ENCODE measurements around the gene CSH1.
"Not testable (repeated sequence)": the region's sequence is repeated elsewhere in the genome, so short reads cannot be mapped to it uniquely, and the experiment has no call there.

CSH1 gene

GRCh38 chr17:63918305-63918704, 21.9 kb upstream of the CSH1 start:
- no peak for DNase-seq (ENCODE audit: low read depth, low spot score)
- Histone ChIP-seq H3K9me3 (ENCODE audit: insufficient read depth, low read length) (no peaks in the 10 kb centered on the region), H3K9ac (ENCODE audit: insufficient read length, low read depth) (no peak overlapping the region), H3K4me3 (ENCODE audit: insufficient read length, low read depth) (no peak overlapping the region), H3K27me3 (ENCODE audit: insufficient read depth, insufficient read length) (no peaks in the 10 kb centered on the region), H3K4me1 (ENCODE audit: insufficient read depth, insufficient read length) (peaks cover 8% of the 10 kb centered on the region), H3K36me3 (ENCODE audit: insufficient read depth, insufficient read length, low read length) (no peaks in the 10 kb centered on the region)
- no peak for TF ChIP-seq ZNF274 (IDR thresholded peaks at IDR 0.05; ENCODE audit: low read depth, low read length)
- no peak for TF ChIP-seq YY1 (IDR thresholded peaks at IDR 0.05; ENCODE audit: insufficient read depth, insufficient read length)
- no peak for TF ChIP-seq SUZ12 (IDR thresholded peaks at IDR 0.05; ENCODE audit: extremely low read depth, insufficient read depth, insufficient read length)

GRCh38 chr17:63917646-63918045, 21.3 kb upstream of the CSH1 start:
- Histone ChIP-seq H3K27me3 (ENCODE audit: insufficient read depth, insufficient read length) (no peaks in the 10 kb centered on the region), H3K9ac (ENCODE audit: insufficient read length, low read depth) (peak overlapping the region; percentile 21), H3K36me3 (ENCODE audit: insufficient read depth, insufficient read length, low read length) (no peaks in the 10 kb centered on the region), H3K4me3 (ENCODE audit: insufficient read length, low read depth) (no peak overlapping the region), H3K9me3 (ENCODE audit: insufficient read depth, low read length) (no peaks in the 10 kb centered on the region), H3K4me1 (ENCODE audit: insufficient read depth, insufficient read length) (peaks cover 8% of the 10 kb centered on the region)
- no peak for DNase-seq (ENCODE audit: low read depth, low spot score)
- no peak for TF ChIP-seq YY1 (IDR thresholded peaks at IDR 0.05; ENCODE audit: insufficient read depth, insufficient read length)

DNA sequence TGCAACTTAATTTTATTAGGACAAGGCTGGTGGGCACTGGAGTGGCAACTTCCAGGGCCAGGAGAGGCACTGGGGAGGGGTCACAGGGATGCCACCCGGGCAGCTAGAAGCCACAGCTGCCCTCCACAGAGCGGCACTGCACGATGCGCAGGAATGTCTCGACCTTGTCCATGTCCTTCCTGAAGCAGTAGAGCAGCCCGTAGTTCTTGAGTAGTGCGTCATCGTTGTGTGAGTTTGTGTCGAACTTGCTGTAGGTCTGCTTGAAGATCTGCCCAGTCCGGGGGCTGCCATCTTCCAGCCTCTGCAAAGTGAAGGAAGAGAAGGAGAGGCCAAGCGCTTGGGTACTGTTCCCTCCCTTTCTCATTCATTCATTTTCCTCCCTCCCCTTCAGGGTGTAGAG, 20.8 kb upstream of the CSH1 start:
- H3K4me1 ChIP-seq (ENCODE audit: insufficient read depth, insufficient read length); H3K36me3 ChIP-seq (ENCODE audit: insufficient read depth, insufficient read length, low read length); H3K4me3 ChIP-seq (ENCODE audit: insufficient read length, low read depth); DNase-seq (ENCODE audit: low read depth, low spot score); H3K9me3 ChIP-seq (ENCODE audit: insufficient read depth, low read length); H3K9ac ChIP-seq (ENCODE audit: insufficient read length, low read depth); H3K27me3 ChIP-seq (ENCODE audit: insufficient read depth, insufficient read length): not testable (repeated sequence)

GRCh38 chr17:63916566-63917185, 20.3 kb upstream of the CSH1 start:
- TF ChIP-seq SUZ12 (IDR thresholded peaks at IDR 0.05; ENCODE audit: extremely low read depth, insufficient read depth, insufficient read length) (no peak), YY1 (IDR thresholded peaks at IDR 0.05; ENCODE audit: insufficient read depth, insufficient read length) (no peak), ZNF274 (IDR thresholded peaks at IDR 0.05; ENCODE audit: low read depth, low read length) (no peak)
- no peak overlapping the region for H3K4me3 ChIP-seq (ENCODE audit: insufficient read length, low read depth)
- H3K27me3 ChIP-seq (ENCODE audit: insufficient read depth, insufficient read length), result no peaks in the 10 kb centered on the region
- H3K4me1 ChIP-seq (ENCODE audit: insufficient read depth, insufficient read length), result peaks cover 8% of the 10 kb centered on the region
- H3K9me3 ChIP-seq (ENCODE audit: insufficient read depth, low read length), result no peaks in the 10 kb centered on the region
- no peak overlapping the region for H3K9ac ChIP-seq (ENCODE audit: insufficient read length, low read depth)
- no peaks in the 10 kb centered on the region for H3K36me3 ChIP-seq (ENCODE audit: insufficient read depth, insufficient read length, low read length)
- no peak for DNase-seq (ENCODE audit: low read depth, low spot score)

- H3K36me3 ChIP-seq (ENCODE audit: insufficient read depth, insufficient read length, low read length); H3K27me3 ChIP-seq (ENCODE audit: insufficient read depth, insufficient read length); H3K4me3 ChIP-seq (ENCODE audit: insufficient read length, low read depth); DNase-seq (ENCODE audit: low read depth, low spot score); H3K9ac ChIP-seq (ENCODE audit: insufficient read length, low read depth); H3K9me3 ChIP-seq (ENCODE audit: insufficient read depth, low read length): not testable (repeated sequence)
- peaks cover 11% of the 10 kb centered on the region for H3K4me1 ChIP-seq (ENCODE audit: insufficient read depth, insufficient read length)
Observed at GRCh38 chr17:63915753-63916152, 19.4 kb upstream of the CSH1 start.

DNA sequence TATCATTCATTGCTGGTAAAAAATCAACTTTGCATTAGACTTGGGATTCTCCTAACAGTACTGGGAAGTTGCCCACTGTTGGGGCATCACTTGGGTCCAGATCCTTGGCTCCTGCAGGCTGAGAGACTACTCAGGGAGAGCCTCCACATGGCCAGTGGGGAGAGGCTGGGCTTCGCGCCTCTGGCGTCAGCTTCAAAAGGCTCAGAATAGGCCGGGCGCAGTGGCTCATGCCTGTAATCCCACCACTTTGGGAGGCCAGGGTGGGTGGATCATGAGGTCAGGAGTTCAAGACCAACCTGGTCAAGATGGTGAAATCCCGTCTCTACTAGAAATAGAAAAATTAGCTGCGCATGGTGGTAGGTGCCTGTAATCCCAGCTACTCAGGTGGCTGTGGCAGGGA, 18.1 kb upstream of the CSH1 start:
- no peak for DNase-seq (ENCODE audit: low read depth, low spot score)
- Histone ChIP-seq H3K4me1 (ENCODE audit: insufficient read depth, insufficient read length) (peaks cover 11% of the 10 kb centered on the region), H3K4me3 (ENCODE audit: insufficient read length, low read depth) (no peak overlapping the region), H3K36me3 (ENCODE audit: insufficient read depth, insufficient read length, low read length) (no peaks in the 10 kb centered on the region), H3K9ac (ENCODE audit: insufficient read length, low read depth) (no peak overlapping the region), H3K9me3 (ENCODE audit: insufficient read depth, low read length) (no peaks in the 10 kb centered on the region), H3K27me3 (ENCODE audit: insufficient read depth, insufficient read length) (no peaks in the 10 kb centered on the region)
- TF ChIP-seq YY1 (IDR thresholded peaks at IDR 0.05; ENCODE audit: insufficient read depth, insufficient read length) (no peak), ZNF274 (IDR thresholded peaks at IDR 0.05; ENCODE audit: low read depth, low read length) (no peak), SUZ12 (IDR thresholded peaks at IDR 0.05; ENCODE audit: extremely low read depth, insufficient read depth, insufficient read length) (no peak)

GRCh38 chr17:63911657-63912100, 15.3 kb upstream of the CSH1 start:
- no peak for DNase-seq (ENCODE audit: low read depth, low spot score)

DNA sequence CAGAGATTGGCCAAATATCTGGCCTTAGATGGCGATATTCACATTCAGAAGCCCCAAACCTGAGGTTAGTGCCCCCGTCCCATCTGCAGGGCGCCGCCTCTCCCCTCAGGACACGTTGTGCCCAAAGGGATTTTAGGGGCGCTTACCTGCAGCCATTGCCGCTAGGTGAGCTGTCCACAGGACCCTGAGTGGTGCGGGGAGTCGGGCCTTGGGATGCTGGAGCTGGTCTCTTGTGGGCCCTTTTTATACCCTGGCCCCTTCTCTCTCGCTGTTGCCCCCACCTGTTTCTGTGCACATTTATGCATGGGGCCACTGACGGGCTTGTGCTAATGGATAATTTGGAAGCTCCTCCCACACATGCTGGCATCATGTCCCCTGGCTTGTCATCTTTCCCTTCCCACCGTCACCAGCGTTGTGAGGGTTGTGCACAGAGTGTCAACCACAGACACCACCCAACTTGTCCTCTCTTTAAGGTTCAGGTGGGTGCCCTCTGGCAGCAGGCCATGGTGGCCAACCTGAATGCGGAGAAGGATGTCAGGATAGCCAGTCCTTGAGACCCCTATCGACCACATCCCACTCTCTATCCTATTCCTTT, 14.8 kb upstream of the CSH1 start, which contains the start of gene CSHL1:
Gene CSHL1, minus strand, starts transcription at position 218 of the 595 bp plus-strand sequence. Its CDS starts 62 bp downstream, at position 156.
- Histone ChIP-seq H3K9me3 (ENCODE audit: insufficient read depth, low read length) (no peaks in the 10 kb centered on the region), H3K4me1 (ENCODE audit: insufficient read depth, insufficient read length) (peaks cover 3% of the 10 kb centered on the region), H3K9ac (ENCODE audit: insufficient read length, low read depth) (no peak within 1 kb of the TSS), H3K27me3 (ENCODE audit: insufficient read depth, insufficient read length) (no peaks in the 10 kb centered on the region), H3K36me3 (ENCODE audit: insufficient read depth, insufficient read length, low read length) (no peaks in the 10 kb centered on the region), H3K4me3 (ENCODE audit: insufficient read length, low read depth) (no peak within 1 kb of the TSS)
- DNase-seq (ENCODE audit: low read depth, low spot score), result no peak
- TF ChIP-seq ZNF274 (IDR thresholded peaks at IDR 0.05; ENCODE audit: low read depth, low read length) (no peak), SUZ12 (IDR thresholded peaks at IDR 0.05; ENCODE audit: extremely low read depth, insufficient read depth, insufficient read length) (no peak), YY1 (IDR thresholded peaks at IDR 0.05; ENCODE audit: insufficient read depth, insufficient read length) (no peak)

More at GRCh38 chr17:63911657-63912100, 15.3 kb upstream of the CSH1 start:
- Histone ChIP-seq H3K27me3 (ENCODE audit: insufficient read depth, insufficient read length) (no peaks in the 10 kb centered on the region), H3K4me3 (ENCODE audit: insufficient read length, low read depth) (no peak overlapping the region), H3K9me3 (ENCODE audit: insufficient read depth, low read length) (no peaks in the 10 kb centered on the region), H3K36me3 (ENCODE audit: insufficient read depth, insufficient read length, low read length) (no peaks in the 10 kb centered on the region), H3K9ac (ENCODE audit: insufficient read length, low read depth) (no peak overlapping the region), H3K4me1 (ENCODE audit: insufficient read depth, insufficient read length) (peaks cover 3% of the 10 kb centered on the region)
- TF ChIP-seq SUZ12 (IDR thresholded peaks at IDR 0.05; ENCODE audit: extremely low read depth, insufficient read depth, insufficient read length) (no peak), ZNF274 (IDR thresholded peaks at IDR 0.05; ENCODE audit: low read depth, low read length) (no peak), YY1 (IDR thresholded peaks at IDR 0.05; ENCODE audit: insufficient read depth, insufficient read length) (no peak)
